CD4-positive, alpha-beta T cell treated with Interleukin-15 for 1 hour (primary cell): Measurements from ENCODE around the gene TNFAIP8.

ENCODE experiments used
- DNase-seq: peaks from one replicate; pipeline ENCODE4 v3.0.0-alpha.2; 2020

The TNFAIP8 gene

GRCh38 chr5:119373449-119373858 lies 17.6 kb downstream of the TNFAIP8 start:
- no peak for DNase-seq

DNA sequence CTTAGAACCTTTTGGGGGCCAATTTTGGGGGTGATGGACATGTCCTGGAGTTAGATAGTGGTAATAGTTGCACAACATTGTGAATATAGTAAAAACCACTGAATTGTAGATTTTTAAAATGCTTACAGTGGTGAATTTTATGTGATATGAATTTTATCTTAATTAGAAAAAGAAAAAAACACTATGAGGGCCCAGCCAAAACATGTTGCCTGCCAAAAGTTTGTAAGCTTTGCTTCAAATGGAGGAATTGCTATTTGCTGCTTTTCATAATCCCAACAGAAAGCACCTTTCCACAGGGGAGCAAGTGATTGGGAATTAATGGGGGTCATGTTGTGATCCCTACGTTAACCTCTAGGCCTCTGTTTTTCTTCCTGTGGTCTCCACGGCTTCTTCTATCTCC lies 19.1 kb downstream of the TNFAIP8 start:
- DNase-seq = no peak

GRCh38 chr5:119377066-119377465 lies 21.2 kb downstream of the TNFAIP8 start:
- DNase-seq = no peak

DNA sequence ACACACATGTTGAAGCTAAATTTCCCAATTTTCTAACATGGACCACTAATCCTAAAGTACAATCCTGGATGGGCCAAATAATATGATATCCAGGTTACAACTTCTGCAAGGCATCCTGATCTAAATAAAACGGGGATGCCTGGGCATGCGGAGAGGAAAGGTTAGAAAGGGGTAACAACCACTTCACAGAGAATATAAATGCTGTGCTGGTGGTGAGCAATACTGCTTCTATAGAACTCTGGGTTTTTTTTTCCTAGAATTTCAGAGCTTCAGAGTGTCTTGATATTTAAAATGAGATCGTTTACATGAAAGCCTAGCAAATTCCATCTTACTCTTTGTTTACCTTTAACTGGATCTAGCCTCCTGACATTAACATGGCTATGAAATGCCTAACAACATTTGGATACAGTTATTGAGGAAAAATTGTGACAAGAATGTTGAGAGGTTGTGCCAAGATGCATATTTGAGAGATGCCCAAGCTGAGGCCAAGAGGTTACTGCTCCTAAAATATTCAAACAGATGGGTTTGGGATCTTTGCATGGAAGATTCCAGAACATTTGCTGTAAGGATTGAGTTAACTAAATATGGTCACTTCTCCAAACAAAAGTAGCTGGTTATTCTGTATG lies 22.4 kb downstream of the TNFAIP8 start:
- no peak for DNase-seq

GRCh38 chr5:119379096-119379495 lies 23.3 kb downstream of the TNFAIP8 start:
- DNase-seq = no peak

GRCh38 chr5:119379942-119380547 lies 24.2 kb downstream of the TNFAIP8 start:
- no peak for DNase-seq

DNA sequence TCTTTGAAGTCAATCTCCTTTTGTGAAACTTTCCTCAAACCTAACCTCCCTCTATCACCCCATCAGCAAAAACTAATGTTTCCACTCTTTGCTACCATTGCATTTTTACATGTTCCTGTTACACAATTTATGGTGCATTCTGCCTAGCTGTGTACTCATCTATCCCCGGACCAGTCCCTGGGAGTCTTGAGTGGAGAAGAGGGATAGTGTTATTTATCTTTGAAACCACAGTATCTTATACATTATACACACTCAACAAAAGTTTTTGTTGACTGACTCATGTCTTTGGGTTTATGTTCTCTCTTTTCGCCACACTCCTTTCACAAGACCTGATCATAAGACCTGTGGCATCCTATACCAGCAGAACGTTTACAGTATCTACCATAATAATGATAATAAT lies 26.4 kb downstream of the TNFAIP8 start:
- no peak for DNase-seq

GRCh38 chr5:119383008-119383407 lies 27.2 kb downstream of the TNFAIP8 start:
- DNase-seq = no peak

DNA sequence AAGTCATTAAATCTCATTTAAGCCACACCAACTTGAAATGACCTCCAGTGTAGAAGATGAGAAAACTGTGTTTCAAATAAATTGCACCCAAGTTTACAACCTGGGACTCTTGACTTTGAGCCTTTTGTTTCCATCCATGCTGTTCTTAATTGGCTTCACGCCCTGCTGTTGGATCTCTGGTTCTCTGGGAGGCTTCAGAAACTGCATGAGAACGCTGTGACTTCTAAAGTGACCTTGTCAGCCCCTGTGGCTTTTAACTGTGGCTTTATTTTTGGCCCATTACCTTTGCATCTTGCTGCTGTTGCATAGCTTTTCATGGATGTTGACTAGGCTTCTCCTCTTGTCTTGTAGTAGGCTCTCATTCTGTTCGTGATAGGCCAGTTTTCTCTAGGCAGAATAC lies 29.3 kb downstream of the TNFAIP8 start:
- DNase-seq = no peak

- no peak for DNase-seq
Observed at GRCh38 chr5:119385536-119386128, 29.8 kb downstream of the TNFAIP8 start.

DNA sequence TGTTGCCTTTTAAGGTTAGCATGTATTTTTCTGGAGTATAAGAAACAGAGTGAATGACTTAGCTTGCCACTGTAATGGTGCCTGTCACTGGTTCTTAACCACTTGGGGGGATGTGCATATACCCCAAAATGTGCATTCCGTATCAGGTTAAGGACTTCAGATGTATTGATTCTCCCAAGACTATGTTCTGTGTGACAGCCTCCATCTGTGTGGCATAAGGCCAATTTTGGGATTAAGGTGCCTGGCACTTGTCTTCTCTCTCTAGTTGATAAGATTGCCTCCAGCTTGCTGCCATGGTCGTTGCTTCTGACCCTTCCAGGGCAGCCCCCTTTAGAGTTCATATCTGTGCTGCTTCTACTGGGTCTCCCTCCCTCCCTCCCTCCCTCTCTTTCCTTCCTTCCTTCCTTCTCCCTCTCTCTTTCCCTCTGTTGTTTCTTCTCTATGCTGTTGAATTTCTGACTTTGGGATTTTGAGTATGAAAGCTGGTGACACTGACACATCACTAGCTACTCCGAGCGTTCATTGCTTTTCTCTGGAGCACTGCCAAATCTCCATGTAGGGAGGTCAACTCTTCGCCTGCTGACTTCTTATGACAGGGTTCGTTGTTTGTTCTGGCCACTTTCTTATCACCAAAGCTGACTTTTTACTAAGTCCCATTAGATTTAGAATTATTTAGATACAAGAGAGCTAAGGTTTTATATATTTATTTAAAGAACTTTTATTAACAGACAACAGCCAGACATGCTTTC lies 31.0 kb downstream of the TNFAIP8 start:
- DNase-seq = no peak

- DNase-seq = no peak
Observed at GRCh38 chr5:119387945-119388618, 32.3 kb downstream of the TNFAIP8 start.

- DNase-seq = no peak
Observed at GRCh38 chr5:119388619-119389190, 32.9 kb downstream of the TNFAIP8 start.

DNA sequence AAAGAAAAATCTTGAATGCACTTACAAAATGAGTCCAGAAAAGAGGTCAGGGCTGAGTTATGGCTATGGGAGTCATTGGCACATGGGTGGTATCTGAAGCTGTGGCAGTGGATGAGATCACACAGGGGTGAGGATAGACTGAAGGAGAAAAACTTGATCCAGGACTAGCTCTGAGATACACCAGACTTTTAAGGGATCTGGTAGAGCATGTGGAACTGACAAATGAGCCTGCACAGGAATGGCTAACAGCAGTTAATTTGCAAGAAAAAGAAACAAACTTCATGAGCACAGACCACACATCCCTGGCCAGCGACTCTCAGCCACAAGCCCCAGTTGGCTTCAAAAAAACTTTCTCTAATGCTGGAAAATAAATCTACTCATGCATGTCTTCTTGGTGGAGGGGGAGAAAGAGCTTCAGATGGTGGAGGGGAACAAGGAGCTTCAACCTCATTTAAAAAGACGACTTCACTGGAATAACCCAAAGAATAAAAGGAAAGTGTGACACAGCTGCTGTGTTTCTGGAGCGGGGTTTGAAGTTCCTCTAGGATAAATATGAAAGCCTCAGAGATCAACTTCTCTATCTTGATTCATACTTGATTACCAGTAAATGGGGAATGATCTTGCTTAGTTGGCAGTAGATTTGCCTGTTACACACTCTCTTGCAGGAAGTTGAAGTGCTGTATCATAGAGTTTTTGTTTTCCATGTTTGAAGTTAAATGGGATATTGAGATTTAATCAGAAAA lies 33.6 kb downstream of the TNFAIP8 start:
- DNase-seq = no peak

DNA sequence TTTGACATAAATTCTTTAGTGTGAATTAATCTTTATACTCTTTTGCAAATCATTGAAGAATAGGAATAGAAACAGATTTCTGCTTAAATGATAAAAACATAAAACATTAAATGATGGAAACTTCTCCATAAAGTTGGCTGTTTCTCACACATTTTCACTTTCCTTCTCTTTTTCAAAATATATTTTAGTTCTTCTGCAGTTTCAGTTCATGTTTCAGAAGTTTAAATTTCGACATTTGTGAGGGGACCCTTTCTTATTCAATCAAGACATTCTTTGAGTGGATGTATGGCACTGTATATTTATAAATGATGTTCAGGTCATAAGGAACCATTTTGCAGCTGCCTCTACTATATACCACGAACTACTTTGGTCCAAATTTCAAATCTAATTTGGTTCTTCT lies 34.6 kb downstream of the TNFAIP8 start:
- no peak for DNase-seq

GRCh38 chr5:119393201-119393691 lies 37.4 kb downstream of the TNFAIP8 start:
- no peak for DNase-seq

DNA sequence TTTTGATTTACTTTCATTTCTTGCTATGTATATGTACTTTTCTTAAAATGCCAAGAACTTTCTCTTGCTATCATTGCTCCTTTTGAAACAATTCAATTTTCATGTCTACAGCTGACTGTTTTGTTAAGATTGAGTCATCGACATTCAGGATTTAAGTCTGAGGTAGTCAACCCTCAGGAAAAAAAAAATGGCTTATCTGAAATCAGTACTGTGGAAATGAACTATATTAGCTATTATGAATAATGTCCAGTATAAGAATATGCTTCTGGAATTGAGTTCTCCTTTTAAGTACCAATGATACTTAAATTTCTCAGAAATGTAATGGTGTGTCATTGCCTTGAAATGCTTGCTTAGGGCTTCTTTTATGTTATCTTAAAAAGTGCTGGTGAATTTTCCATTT lies 37.9 kb downstream of the TNFAIP8 start:
- DNase-seq = no peak

DNA sequence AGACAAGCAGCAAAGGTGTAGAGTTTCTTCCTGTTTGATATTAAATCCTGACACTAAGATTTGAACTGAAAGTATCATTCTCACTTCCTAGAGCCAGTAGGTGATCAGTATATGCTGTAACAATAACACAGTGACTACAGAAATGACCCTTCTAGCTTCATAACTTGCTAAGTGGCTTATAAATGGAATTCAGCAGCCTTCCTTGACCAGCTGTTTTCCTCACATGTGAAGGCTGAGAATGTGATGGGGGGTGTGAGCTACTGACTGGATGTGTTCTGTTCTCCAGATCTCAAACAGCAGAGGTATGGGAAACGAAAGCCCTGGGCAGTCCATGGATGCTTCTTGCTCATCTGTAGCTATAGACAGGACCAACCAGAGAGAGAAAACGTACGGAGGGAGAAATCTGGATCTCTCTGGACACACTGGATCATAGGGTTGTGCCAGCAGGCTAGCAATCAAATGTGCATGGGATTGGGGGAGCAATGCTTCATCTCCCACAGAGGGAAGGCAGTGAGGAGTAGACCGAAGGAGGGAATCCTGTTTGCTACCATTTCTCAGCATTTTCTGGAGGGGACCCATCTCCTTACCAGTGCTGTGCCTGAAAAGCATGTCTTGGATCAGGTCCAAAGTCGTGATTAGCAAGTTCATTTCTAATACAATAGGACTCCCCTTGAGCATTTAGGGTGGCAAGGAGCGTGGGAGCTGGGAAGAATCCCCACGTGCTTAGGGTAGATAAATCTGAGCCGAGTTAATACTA lies 39.4 kb downstream of the TNFAIP8 start:
- DNase-seq = no peak

GRCh38 chr5:119396030-119396664 lies 40.3 kb downstream of the TNFAIP8 start:
- no peak for DNase-seq

- DNase-seq = no peak
Observed at GRCh38 chr5:119397518-119398380, 41.9 kb downstream of the TNFAIP8 start.
